ENCODE data around the gene TBC1D10A.
A peak's percentile ranks its signal among the peaks of the same experiment; 100 is the strongest.

Gene TBC1D10A

GRCh38 chr22:30299322-30299721 is 27.4 kb downstream of the TBC1D10A start:
- no peak for DNase-seq (ENCODE audit: low read depth in 2 of 2)

- DNase-seq (ENCODE audit: low read depth in 2 of 2): no peak
These were observed 28.6 kb downstream of the TBC1D10A start for GRCh38 chr22:30297991-30298701.

- no peak for DNase-seq (ENCODE audit: low read depth in 2 of 2)
These were observed 29.3 kb downstream of the TBC1D10A start for GRCh38 chr22:30297276-30297990.

GRCh38 chr22:30296833-30297232 is 29.9 kb downstream of the TBC1D10A start:
- DNase-seq (ENCODE audit: low read depth in 2 of 2): no peak

- DNase-seq (ENCODE audit: low read depth in 2 of 2): no peak
These were observed 30.4 kb downstream of the TBC1D10A start for GRCh38 chr22:30296324-30296723.

GRCh38 chr22:30295576-30295975 is 31.2 kb downstream of the TBC1D10A start:
- no peak for DNase-seq (ENCODE audit: low read depth in 2 of 2)

GRCh38 chr22:30294830-30295229 is 31.9 kb downstream of the TBC1D10A start:
- no peak for DNase-seq (ENCODE audit: low read depth in 2 of 2)

- DNase-seq (ENCODE audit: low read depth in 2 of 2): no peak
These were observed 32.7 kb downstream of the TBC1D10A start for GRCh38 chr22:30294066-30294465.

- no peak for DNase-seq (ENCODE audit: low read depth in 2 of 2)
These were observed 33.7 kb downstream of the TBC1D10A start for GRCh38 chr22:30293026-30293425.

- no peak for DNase-seq (ENCODE audit: low read depth in 2 of 2)
These were observed 34.4 kb downstream of the TBC1D10A start for GRCh38 chr22:30292069-30292970.

GRCh38 chr22:30291058-30291892 is 35.5 kb downstream of the TBC1D10A start:
- DNase-seq (ENCODE audit: low read depth in 2 of 2): no peak

- DNase-seq (ENCODE audit: low read depth in 2 of 2): no peak
These were observed 36.2 kb downstream of the TBC1D10A start for GRCh38 chr22:30290342-30291057.

- no peak for DNase-seq (ENCODE audit: low read depth in 2 of 2)
These were observed 36.8 kb downstream of the TBC1D10A start for GRCh38 chr22:30289980-30290313.

- peak; percentile 74 to 77 for DNase-seq (ENCODE audit: low read depth in 2 of 2)
These were observed 37.4 kb downstream of the TBC1D10A start, which contains the start of gene CASTOR1 for GRCh38 chr22:30289141-30289979. CASTOR1 (minus strand) TSS chr22:30289505; CDS start chr22:30289497, 8 bp downstream.

GRCh38 chr22:30288419-30289140 is 38.2 kb downstream of the TBC1D10A start:
- no peak for DNase-seq (ENCODE audit: low read depth in 2 of 2)

GRCh38 chr22:30287648-30288418 is 38.9 kb downstream of the TBC1D10A start:
- DNase-seq (ENCODE audit: low read depth in 2 of 2): peak; percentile 71 to 81

GRCh38 chr22:30286813-30287647 is 39.7 kb downstream of the TBC1D10A start:
- peak; percentile 66 to 75 for DNase-seq (ENCODE audit: low read depth in 2 of 2)

All from stimulated activated CD8-positive, alpha-beta memory T cell treated with anti-CD3 and anti-CD28 coated beads, Interleukin-2, amount 100 ng/mL, for 1 hour (primary cell).